Mesenchymal stem cell (in vitro differentiated cells and primary cell): ENCODE measurements around the gene ADGRL3.

Source experiments
- DNase-seq: peaks from one replicate; pipeline ENCODE4 v3.0.0-alpha.2; 2013
- H2AFZ ChIP-seq: one replicate; pipeline ENCODE4 v1.6.1; 2013; ENCODE audit warnings: low read depth, mild to moderate bottlenecking, control low read depth, inconsistent platforms, low read length, moderate library complexity
- H2AK5ac ChIP-seq: 2 replicates; pipeline ENCODE4 v1.6.1; 2013; ENCODE audit warnings: low read length, moderate library complexity, mild to moderate bottlenecking, inconsistent platforms; ENCODE audit not compliant: severe bottlenecking
- H2BK120ac ChIP-seq: one replicate; pipeline ENCODE4 v1.6.1; 2013; ENCODE audit warnings: low read depth, mild to moderate bottlenecking, inconsistent platforms, low read length, moderate library complexity
- H2BK12ac ChIP-seq, 2 experiments: one replicate each; pipeline ENCODE4 v1.6.1; 2013; ENCODE audit warnings: inconsistent platforms in 2 of 2, low read length in 2 of 2, mild to moderate bottlenecking in 2 of 2, moderate library complexity in 2 of 2, control low read depth in 1 of 2
- H2BK15ac ChIP-seq: one replicate; pipeline ENCODE4 v1.6.1; 2013; ENCODE audit warnings: mild to moderate bottlenecking, low read depth, inconsistent platforms; ENCODE audit not compliant: poor library complexity, severe bottlenecking
- H2BK5ac ChIP-seq: 2 replicates; pipeline ENCODE4 v1.6.1; 2013; ENCODE audit warnings: low read depth, mild to moderate bottlenecking, low read length, control low read depth, inconsistent platforms; ENCODE audit not compliant: poor library complexity, severe bottlenecking
- H3K14ac ChIP-seq, 2 experiments: one replicate each; pipeline ENCODE4 v1.6.1; 2013; ENCODE audit warnings: inconsistent platforms in 2 of 2, low read length in 2 of 2, control low read depth in 1 of 2, mild to moderate bottlenecking in 1 of 2, moderate library complexity in 1 of 2
- H3K18ac ChIP-seq, 2 experiments: one replicate each; pipeline ENCODE4 v1.6.1; 2013; ENCODE audit warnings: inconsistent platforms in 2 of 2, low read length in 2 of 2, control low read depth in 1 of 2, low read depth in 1 of 2, mild to moderate bottlenecking in 1 of 2
- H3K23ac ChIP-seq, 2 experiments: one replicate each; pipeline ENCODE4 v1.6.1; 2013; ENCODE audit warnings: inconsistent platforms in 2 of 2, low read length in 2 of 2, mild to moderate bottlenecking in 2 of 2, moderate library complexity in 2 of 2, control low read depth in 1 of 2
- H3K27ac ChIP-seq: 2 replicates; pipeline ENCODE4 v1.5.1; 2013; ENCODE audit warnings: mild to moderate bottlenecking, moderate library complexity, low read length, control low read depth, inconsistent platforms; ENCODE audit not compliant: poor library complexity, severe bottlenecking
- H3K27me3 ChIP-seq, 2 experiments: 2 replicates each; pipeline versions ENCODE4 v1.6.1 to v1.7.0; 2013; ENCODE audit warnings: low read length in 2 of 2, mild to moderate bottlenecking in 2 of 2, moderate library complexity in 2 of 2, control low read depth in 1 of 2, inconsistent platforms in 1 of 2; ENCODE audit not compliant: control insufficient read depth in 1 of 2, insufficient read depth in 1 of 2
- H3K36me3 ChIP-seq, 2 experiments: 2 replicates each; pipeline versions ENCODE4 v1.6.1 to v1.7.0; 2013; ENCODE audit warnings: low read length in 2 of 2, control low read depth in 1 of 2, inconsistent platforms in 1 of 2, low read depth in 1 of 2, mild to moderate bottlenecking in 1 of 2; ENCODE audit not compliant: insufficient read depth in 2 of 2, control insufficient read depth in 1 of 2
- H3K4ac ChIP-seq, 2 experiments: one replicate each; pipeline ENCODE4 v1.6.1; 2013; ENCODE audit warnings: inconsistent platforms in 2 of 2, low read length in 2 of 2, mild to moderate bottlenecking in 2 of 2, moderate library complexity in 2 of 2, control low read depth in 1 of 2, low read depth in 1 of 2
- H3K4me1 ChIP-seq: 2 replicates; pipeline ENCODE4 v1.6.1; 2013; ENCODE audit warnings: low read depth, low read length, control low read depth; ENCODE audit not compliant: control insufficient read depth, insufficient read depth
- H3K4me2 ChIP-seq: 2 replicates; pipeline ENCODE4 v1.6.1; 2013; ENCODE audit warnings: low read length, mild to moderate bottlenecking, inconsistent platforms; ENCODE audit not compliant: poor library complexity, severe bottlenecking
- H3K4me3 ChIP-seq, 2 experiments: 2 replicates each; pipeline versions ENCODE4 v1.5.1 to v1.7.0; 2013; ENCODE audit warnings: low read length in 2 of 2, mild to moderate bottlenecking in 2 of 2, control low read depth in 1 of 2, low read depth in 1 of 2; ENCODE audit not compliant: insufficient read depth in 1 of 2
- H3K79me1 ChIP-seq: replicated peaks from 2 replicates; pipeline ENCODE4 v1.6.1; 2013; ENCODE audit warnings: mild to moderate bottlenecking, control low read depth, low read length, inconsistent platforms; ENCODE audit not compliant: poor library complexity, severe bottlenecking
- H3K9ac ChIP-seq: 2 replicates; pipeline ENCODE4 v1.7.0; 2013; ENCODE audit warnings: mild to moderate bottlenecking, low read length, moderate library complexity
- H3K9me3 ChIP-seq: 2 replicates; pipeline ENCODE4 v1.7.0; 2013; ENCODE audit warnings: mild to moderate bottlenecking, low read length; ENCODE audit not compliant: control insufficient read depth
- H4K8ac ChIP-seq: one replicate; pipeline ENCODE4 v1.6.1; 2013; ENCODE audit warnings: inconsistent platforms, mild to moderate bottlenecking, low read length, moderate library complexity
- H4K91ac ChIP-seq: one replicate; pipeline ENCODE4 v1.6.1; 2013; ENCODE audit warnings: mild to moderate bottlenecking, low read length, inconsistent platforms
- WGBS: methylation state at CpG from one replicate; pipeline ENCODE4 v1.1.7; 2013; ENCODE audit warnings: mixed read lengths; 5-methylcytosine and 5-hydroxymethylcytosine counted together

The ADGRL3 gene

GRCh38 chr4:62057031-62057430 lies 856.9 kb downstream of the ADGRL3 start:
- Histone ChIP-seq H3K4me2 (no peak overlapping the region), H2AK5ac (no peak overlapping the region), H3K27ac (no peak overlapping the region), H3K4me1 (no peaks in the 10 kb centered on the region), H4K8ac (no peak overlapping the region), H2AFZ (no peak overlapping the region), H2BK120ac (no peak overlapping the region), H3K23ac (no peak overlapping the region), H2BK5ac (no peak overlapping the region), H3K9ac (no peak overlapping the region), H4K91ac (no peak overlapping the region), H3K79me1 (no peaks in the 10 kb centered on the region), H3K36me3 (no peaks in the 10 kb centered on the region), H3K14ac (no peak overlapping the region), H3K4ac (no peak overlapping the region), H3K4me3 (no peak overlapping the region), H3K27me3 (no peaks in the 10 kb centered on the region), H3K18ac (no peak overlapping the region), H3K9me3 (no peaks in the 10 kb centered on the region), H2BK12ac (no peak overlapping the region), H2BK15ac (no peak overlapping the region)
- no peak for DNase-seq
- 100% methylated on average over 1 of the region's 1 CpG for WGBS

- H2BK15ac ChIP-seq: no peak overlapping the region
- H3K4ac ChIP-seq: no peak overlapping the region
- H3K4me2 ChIP-seq: no peak overlapping the region
- H3K4me3 ChIP-seq: no peak overlapping the region
- H3K9ac ChIP-seq: no peak overlapping the region
- no peaks in the 10 kb centered on the region for H3K9me3 ChIP-seq
- H2AFZ ChIP-seq: no peak overlapping the region
- H3K27ac ChIP-seq: no peak overlapping the region
- H2BK120ac ChIP-seq: no peak overlapping the region
- no peak overlapping the region for H2BK5ac ChIP-seq
- H3K4me1 ChIP-seq: no peaks in the 10 kb centered on the region
- H3K18ac ChIP-seq: no peak overlapping the region
- H3K36me3 ChIP-seq: no peaks in the 10 kb centered on the region
- no peak overlapping the region for H4K8ac ChIP-seq
- no peak for DNase-seq
- no peak overlapping the region for H2AK5ac ChIP-seq
- no peak overlapping the region for H4K91ac ChIP-seq
- no peak overlapping the region for H2BK12ac ChIP-seq
- H3K23ac ChIP-seq: no peak overlapping the region
- no peaks in the 10 kb centered on the region for H3K79me1 ChIP-seq
- H3K14ac ChIP-seq: no peak overlapping the region
- 67% methylated on average over 4 of the region's 4 CpGs for WGBS
- no peaks in the 10 kb centered on the region for H3K27me3 ChIP-seq
Observed at GRCh38 chr4:62058571-62058970, 858.4 kb downstream of the ADGRL3 start.

- Histone ChIP-seq H3K4me3 (no peak overlapping the region), H3K9ac (no peak overlapping the region), H4K91ac (no peak overlapping the region), H3K4ac (no peak overlapping the region), H3K4me2 (no peak overlapping the region), H3K18ac (no peak overlapping the region), H2AFZ (no peak overlapping the region), H3K79me1 (no peaks in the 10 kb centered on the region), H2AK5ac (no peak overlapping the region), H3K14ac (no peak overlapping the region), H3K27ac (no peak overlapping the region), H3K9me3 (no peaks in the 10 kb centered on the region), H3K27me3 (no peaks in the 10 kb centered on the region), H2BK12ac (no peak overlapping the region), H3K23ac (no peak overlapping the region), H2BK5ac (no peak overlapping the region), H4K8ac (no peak overlapping the region), H2BK120ac (no peak overlapping the region), H2BK15ac (no peak overlapping the region), H3K36me3 (no peaks in the 10 kb centered on the region), H3K4me1 (no peaks in the 10 kb centered on the region)
- WGBS: 91% methylated on average over 14 of the region's 14 CpGs
- no peak for DNase-seq
Observed at GRCh38 chr4:62070291-62070852, 870.2 kb downstream of the ADGRL3 start.

- Histone ChIP-seq H4K91ac (no peak overlapping the region), H2AK5ac (no peak overlapping the region), H3K23ac (no peak overlapping the region), H2AFZ (no peak overlapping the region), H2BK5ac (no peak overlapping the region), H3K4me2 (no peak overlapping the region), H3K27me3 (no peaks in the 10 kb centered on the region), H3K9me3 (no peaks in the 10 kb centered on the region), H2BK12ac (no peak overlapping the region), H3K9ac (no peak overlapping the region), H3K27ac (no peak overlapping the region), H4K8ac (no peak overlapping the region), H3K18ac (no peak overlapping the region), H3K14ac (no peak overlapping the region), H3K79me1 (no peaks in the 10 kb centered on the region), H3K4me1 (no peaks in the 10 kb centered on the region), H3K36me3 (no peaks in the 10 kb centered on the region), H2BK120ac (no peak overlapping the region), H3K4me3 (no peak overlapping the region), H2BK15ac (no peak overlapping the region), H3K4ac (no peak overlapping the region)
- 79% methylated on average over 1 of the region's 2 CpGs for WGBS
- DNase-seq: no peak
Observed at GRCh38 chr4:62075089-62075488, 875.0 kb downstream of the ADGRL3 start.
